Loucy (cell line): ENCODE measurements around the gene PXT1.

Experiments
- H2AFZ ChIP-seq: fragments of 200-600 bp; sonication (generic); 2 replicates; pipeline ENCODE4 v1.6.0; 2016; ENCODE audit warnings: antibody characterized with exemption, mild to moderate bottlenecking, low read length, moderate library complexity
- H3F3A ChIP-seq: fragments of 200-600 bp; 2 replicates; pipeline ENCODE4 v1.6.0; 2016; ENCODE audit warnings: antibody characterized with exemption, low read depth, mild to moderate bottlenecking
- H3K27me3 ChIP-seq: fragments of 200-600 bp; sonication (generic); 2 replicates; pipeline ENCODE4 v1.6.1; 2014; ENCODE audit warnings: low read length, mild to moderate bottlenecking; ENCODE audit not compliant: insufficient read depth, poor library complexity, severe bottlenecking
- H3K36me3 ChIP-seq: fragments of 200-600 bp; sonication (generic); 2 replicates; pipeline ENCODE4 v1.6.1; 2016; ENCODE audit warnings: low read length; ENCODE audit not compliant: insufficient read depth
- H3K4me1 ChIP-seq: fragments of 200-600 bp; sonication (generic); 2 replicates; pipeline ENCODE4 v1.5.1; 2014; ENCODE audit warnings: low read length, mild to moderate bottlenecking; ENCODE audit not compliant: insufficient read depth, poor library complexity, severe bottlenecking
- H3K4me2 ChIP-seq: fragments of 200-600 bp; sonication (generic); 2 replicates; pipeline ENCODE4 v1.6.0; 2014; ENCODE audit warnings: antibody characterized with exemption, low read length, low read depth, mild to moderate bottlenecking; ENCODE audit not compliant: poor library complexity, severe bottlenecking
- H3K4me3 ChIP-seq: fragments of 200-600 bp; sonication (generic); 2 replicates; pipeline ENCODE4 v1.5.1; 2014; ENCODE audit warnings: low read length, mild to moderate bottlenecking, mixed read lengths; ENCODE audit not compliant: poor library complexity, severe bottlenecking
- H3K79me2 ChIP-seq: fragments of 200-600 bp; sonication (generic); 2 replicates; pipeline ENCODE4 v1.6.1; 2014; ENCODE audit warnings: low read length; ENCODE audit not compliant: insufficient read depth
- H3K9ac ChIP-seq: fragments of 200-600 bp; sonication (generic); 2 replicates; pipeline ENCODE4 v1.6.0; 2014; ENCODE audit warnings: mild to moderate bottlenecking, low read depth, low read length, moderate library complexity; ENCODE audit not compliant: poor library complexity, severe bottlenecking
- H3K9me2 ChIP-seq: fragments of 200-600 bp; sonication (generic); replicated peaks from 2 replicates; pipeline ENCODE4 v1.6.1; 2016; ENCODE audit warnings: low read depth, low read length, mixed read lengths
- H3K9me3 ChIP-seq: fragments of 200-600 bp; sonication (generic); 2 replicates; pipeline ENCODE4 v1.6.1; 2014; ENCODE audit warnings: mild to moderate bottlenecking, antibody characterized with exemption, low read length, low read depth; ENCODE audit not compliant: insufficient read depth
- H4K20me1 ChIP-seq: fragments of 200-600 bp; sonication (generic); 2 replicates; pipeline ENCODE4 v1.6.0; 2014; ENCODE audit warnings: antibody characterized with exemption, low read length, mild to moderate bottlenecking; ENCODE audit not compliant: insufficient read depth, poor library complexity, severe bottlenecking
- EZH2phosphoT487 ChIP-seq: fragments of 200-600 bp; IDR thresholded peaks from 2 replicates; pipeline ENCODE4 v1.6.1; 2018; ENCODE audit warnings: antibody characterized with exemption, mild to moderate bottlenecking, moderate library complexity, borderline replicate concordance
- TF ChIP-seq, protein P1 (sequence below): fragments of 200-600 bp; sonication (generic); conservative IDR thresholded peaks from 2 replicates; pipeline ENCODE4 v1.5.1; 2014; ENCODE audit warnings: mild to moderate bottlenecking, antibody characterized with exemption, low read length

Gene PXT1, protein sequence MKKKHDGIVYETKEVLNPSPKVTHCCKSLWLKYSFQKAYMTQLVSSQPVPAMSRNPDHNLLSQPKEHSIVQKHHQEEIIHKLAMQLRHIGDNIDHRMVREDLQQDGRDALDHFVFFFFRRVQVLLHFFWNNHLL

DNA sequence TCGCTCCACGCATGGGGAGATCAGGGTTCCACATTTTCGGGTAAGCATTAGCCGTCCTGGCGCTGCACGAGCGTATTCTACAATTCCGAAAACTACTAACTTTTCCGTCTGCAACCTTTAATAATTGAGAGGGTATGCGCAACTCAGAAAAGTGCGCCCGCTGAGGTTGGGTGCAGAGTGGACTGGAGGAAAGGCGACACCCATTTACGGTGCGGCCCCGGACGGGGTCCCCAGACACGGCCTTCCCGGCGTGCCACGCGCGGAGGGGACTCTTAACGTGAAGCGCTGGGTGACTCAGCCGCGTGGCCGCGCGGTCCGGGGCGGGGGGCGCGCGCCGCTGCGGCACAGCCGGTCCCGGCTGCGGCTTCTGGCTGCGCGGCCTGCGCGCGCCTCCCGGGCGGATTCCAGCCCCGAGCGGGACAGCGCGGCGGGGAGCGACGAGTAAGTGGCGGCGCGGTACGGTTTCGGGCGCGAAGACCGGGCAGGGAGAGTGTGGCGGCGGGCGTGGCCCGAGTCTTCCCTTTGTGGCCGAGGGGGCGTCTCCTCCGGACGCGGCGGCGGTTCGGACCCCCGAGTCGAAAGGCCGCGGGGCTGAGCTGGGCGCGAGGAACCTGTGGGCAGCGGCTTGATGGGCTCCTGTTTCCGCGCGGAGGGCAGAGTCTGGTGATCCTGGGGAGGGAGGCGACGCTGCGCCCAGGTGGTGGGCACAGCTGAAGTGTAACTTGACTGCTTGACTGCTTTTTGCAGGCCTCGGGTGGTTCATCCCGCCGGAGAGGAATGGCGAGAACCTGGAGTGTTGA lies at the start of gene PXT1, which contains the start of gene KCTD20:
Gene PXT1 (minus strand): TSS at position 184 of the 800 bp plus-strand sequence. CDS start 16,772 bp downstream, outside the sequence.
Gene KCTD20 (plus strand): TSS at position 330 of the 800 bp plus-strand sequence. CDS start 27,098 bp downstream, outside the sequence.
- Histone ChIP-seq H3K4me3 (peak within 1 kb of the TSS; percentile 78), H3K4me1 (peaks cover 44% of the 10 kb centered on the region), H3F3A (no peaks in the 10 kb centered on the region), H3K9me2 (no peaks in the 10 kb centered on the region), H4K20me1 (peaks cover 20% of the 10 kb centered on the region), H2AFZ (peak within 1 kb of the TSS; percentile 87), H3K4me2 (peak within 1 kb of the TSS; percentile 90), H3K9ac (peak within 1 kb of the TSS; percentile 90), H3K79me2 (peaks cover 52% of the 10 kb centered on the region), H3K36me3 (no peaks in the 10 kb centered on the region), H3K9me3 (no peaks in the 10 kb centered on the region), H3K27me3 (no peaks in the 10 kb centered on the region)
- TF ChIP-seq, protein P1, sequence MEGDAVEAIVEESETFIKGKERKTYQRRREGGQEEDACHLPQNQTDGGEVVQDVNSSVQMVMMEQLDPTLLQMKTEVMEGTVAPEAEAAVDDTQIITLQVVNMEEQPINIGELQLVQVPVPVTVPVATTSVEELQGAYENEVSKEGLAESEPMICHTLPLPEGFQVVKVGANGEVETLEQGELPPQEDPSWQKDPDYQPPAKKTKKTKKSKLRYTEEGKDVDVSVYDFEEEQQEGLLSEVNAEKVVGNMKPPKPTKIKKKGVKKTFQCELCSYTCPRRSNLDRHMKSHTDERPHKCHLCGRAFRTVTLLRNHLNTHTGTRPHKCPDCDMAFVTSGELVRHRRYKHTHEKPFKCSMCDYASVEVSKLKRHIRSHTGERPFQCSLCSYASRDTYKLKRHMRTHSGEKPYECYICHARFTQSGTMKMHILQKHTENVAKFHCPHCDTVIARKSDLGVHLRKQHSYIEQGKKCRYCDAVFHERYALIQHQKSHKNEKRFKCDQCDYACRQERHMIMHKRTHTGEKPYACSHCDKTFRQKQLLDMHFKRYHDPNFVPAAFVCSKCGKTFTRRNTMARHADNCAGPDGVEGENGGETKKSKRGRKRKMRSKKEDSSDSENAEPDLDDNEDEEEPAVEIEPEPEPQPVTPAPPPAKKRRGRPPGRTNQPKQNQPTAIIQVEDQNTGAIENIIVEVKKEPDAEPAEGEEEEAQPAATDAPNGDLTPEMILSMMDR: 0 out of 2 replicates have a peak, but pooled peaks have one; percentile 7
- no peak for TF ChIP-seq EZH2phosphoT487

DNA sequence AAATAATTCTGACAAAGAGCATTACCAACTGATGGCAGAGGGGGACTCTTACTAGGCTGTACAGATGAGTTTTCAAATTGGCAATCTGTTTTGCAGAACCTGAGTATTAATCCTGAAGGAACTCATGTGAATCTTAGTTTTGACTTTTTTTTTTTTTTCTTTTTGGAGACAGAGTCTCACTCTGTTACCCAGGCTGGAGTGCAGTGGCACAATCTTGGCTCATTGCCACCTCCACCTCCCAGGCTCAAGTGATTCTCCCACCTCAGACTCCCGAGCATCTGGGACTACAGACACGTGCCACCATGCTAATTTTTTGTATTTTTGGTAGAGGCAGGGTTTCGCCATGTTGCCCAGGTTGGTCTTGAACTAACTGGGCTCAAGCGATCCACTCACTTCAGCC lies 49.4 kb upstream of the PXT1 start:
- Histone ChIP-seq H3K4me2 (no peak overlapping the region), H2AFZ (no peak overlapping the region)

DNA sequence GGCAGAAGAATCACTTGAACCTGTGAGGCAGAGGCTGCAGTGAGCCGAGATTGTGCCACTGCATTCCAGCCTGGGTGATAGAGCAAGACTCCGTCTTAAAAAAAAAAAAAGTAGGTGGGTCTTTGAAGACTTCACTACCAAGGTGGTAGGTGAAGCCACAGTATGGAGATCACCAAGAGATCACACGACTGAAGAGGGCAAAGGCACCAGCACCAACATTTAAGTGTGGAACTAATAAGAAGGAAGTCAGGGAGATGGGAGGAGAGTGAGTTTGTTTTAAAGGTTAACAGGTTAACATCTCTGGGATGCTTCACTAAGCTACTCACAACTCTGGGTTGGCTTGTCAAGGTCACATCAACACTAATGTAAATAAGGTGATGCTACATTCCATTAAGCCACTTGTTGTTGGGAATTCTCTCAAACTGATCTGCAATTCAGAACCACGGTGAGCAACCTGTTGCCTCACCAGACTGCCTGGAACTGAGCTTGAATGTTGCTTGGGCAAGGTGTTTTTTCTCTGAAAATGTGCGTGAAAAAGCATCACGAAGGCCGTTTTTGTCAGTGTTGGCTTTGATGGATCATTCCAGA lies 48.8 kb upstream of the PXT1 start:
- Histone ChIP-seq H3K27me3 (no peaks in the 10 kb centered on the region), H3K9me2 (no peaks in the 10 kb centered on the region), H3K79me2 (no peaks in the 10 kb centered on the region), H3K9me3 (no peaks in the 10 kb centered on the region), H3K9ac (no peak overlapping the region), H4K20me1 (peaks cover 3% of the 10 kb centered on the region), H3F3A (no peaks in the 10 kb centered on the region), H3K4me1 (no peaks in the 10 kb centered on the region), H2AFZ (no peak overlapping the region), H3K36me3 (peaks cover 60% of the 10 kb centered on the region; the same call in 1 of the 2 replicates), H3K4me2 (no peak overlapping the region), H3K4me3 (no peak overlapping the region)
- TF ChIP-seq, protein P1: no peak
- no peak for TF ChIP-seq EZH2phosphoT487

More for the DNA sequence above, 49.4 kb upstream of the PXT1 start:
- Histone ChIP-seq H3K36me3 (peaks cover 60% of the 10 kb centered on the region; the same call in 1 of the 2 replicates), H3K9me3 (no peaks in the 10 kb centered on the region), H3K79me2 (no peaks in the 10 kb centered on the region), H3K9ac (no peak overlapping the region), H3K4me1 (no peaks in the 10 kb centered on the region), H4K20me1 (peaks cover 3% of the 10 kb centered on the region), H3K4me3 (no peak overlapping the region), H3K27me3 (no peaks in the 10 kb centered on the region), H3K9me2 (no peaks in the 10 kb centered on the region), H3F3A (no peaks in the 10 kb centered on the region)
- TF ChIP-seq, protein P1: no peak
